DMS 273 (cell line): ENCODE data around the gene LYSET.
A peak's percentile ranks its signal among the peaks of the same experiment; 100 is the strongest.
"Not testable (repeated sequence)": the region's sequence is repeated elsewhere in the genome, so short reads cannot be mapped to it uniquely, and the experiment has no call there.

Source experiments
- DNase-seq: peaks from one replicate; lab custom pipeline; 2025; ENCODE audit not compliant: unreplicated experiment; lab: John Stamatoyannopoulos, UW

Gene LYSET

DNA sequence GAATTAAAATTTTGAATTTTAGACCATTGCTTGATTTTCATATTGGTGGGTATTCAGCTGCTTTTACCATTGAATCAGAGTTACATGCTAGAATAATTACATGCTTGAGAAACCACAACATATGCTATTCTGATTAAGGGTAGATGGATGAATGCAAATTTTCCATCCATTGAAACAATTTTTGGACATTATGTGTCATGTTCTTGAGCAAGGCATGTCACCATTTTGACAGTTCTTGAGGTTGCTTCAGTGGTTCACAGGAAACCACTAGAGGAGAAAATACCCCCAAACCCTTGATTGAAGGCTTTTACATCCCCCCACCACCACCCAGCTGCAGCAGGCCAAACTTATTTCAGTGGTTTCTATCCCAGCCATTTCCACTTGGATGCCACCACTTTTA lies 35.4 kb downstream of the LYSET start:
- DNase-seq, result no peak

GRCh38 chr14:93223565-93223964 lies 38.4 kb downstream of the LYSET start:
- no peak for DNase-seq

- no peak for DNase-seq
Observed at GRCh38 chr14:93228550-93228949, 43.4 kb downstream of the LYSET start.

DNA sequence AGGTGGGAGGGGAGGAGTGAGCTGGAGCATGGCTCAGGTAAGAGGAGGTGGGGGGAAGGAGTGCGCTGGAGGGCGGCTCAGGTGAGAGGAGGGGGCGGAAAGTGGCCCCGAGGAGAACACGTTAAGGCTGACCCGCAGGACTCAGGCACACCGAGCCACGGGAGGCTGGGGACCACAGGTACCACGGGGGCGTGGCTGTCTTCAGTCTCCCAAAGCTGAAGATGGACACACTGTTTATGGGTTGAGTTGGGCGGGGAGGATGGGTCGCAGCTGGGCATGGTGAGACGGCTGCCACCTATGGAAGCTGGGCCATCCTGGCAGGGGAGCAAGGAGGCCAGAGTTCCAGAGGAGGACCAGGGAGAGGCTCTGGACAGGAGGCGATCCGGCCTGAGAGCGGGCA lies 45.4 kb downstream of the LYSET start:
- DNase-seq, result no peak

DNA sequence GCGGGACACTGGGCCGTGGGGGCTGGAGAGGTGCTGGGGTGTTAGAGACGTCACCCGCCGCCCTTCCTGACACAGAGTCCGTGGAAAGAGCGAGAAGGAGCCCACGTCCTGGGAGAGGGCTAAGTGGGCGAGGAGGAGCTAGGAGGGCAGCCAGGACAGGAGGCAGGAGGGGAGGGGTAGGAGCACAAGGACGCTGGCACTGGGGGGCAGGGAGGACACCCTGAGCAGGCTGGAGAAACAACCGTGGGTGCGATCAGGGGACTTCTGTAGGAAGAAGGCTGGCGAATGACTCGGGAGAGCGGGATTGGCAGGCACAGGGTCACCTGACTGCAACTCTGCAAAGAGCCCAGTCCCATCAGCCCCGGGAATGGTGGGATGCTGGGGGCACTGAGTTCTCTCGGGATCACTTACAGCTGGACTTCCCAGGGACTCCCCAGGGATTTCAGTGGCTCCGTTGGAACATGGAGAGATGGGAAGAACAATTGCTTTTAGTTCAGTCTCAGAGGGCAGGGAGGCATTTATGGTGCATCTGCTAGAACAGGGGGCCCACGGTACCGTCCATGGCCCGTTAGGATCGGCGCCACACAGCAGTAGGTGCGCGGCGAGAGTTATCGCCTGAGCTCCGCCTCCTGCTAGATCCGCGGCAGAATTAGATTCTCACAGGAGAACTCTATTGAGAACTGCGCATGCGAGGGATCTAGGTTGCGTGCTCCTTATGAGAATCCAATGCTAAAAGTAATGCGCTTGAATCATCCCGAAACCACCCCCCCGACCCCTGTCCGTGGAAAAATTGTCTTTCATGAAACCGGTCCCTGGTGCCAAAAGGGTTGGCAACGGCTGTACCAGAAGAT lies 46.2 kb downstream of the LYSET start:
- no peak for DNase-seq

GRCh38 chr14:93232159-93232558 lies 47.0 kb downstream of the LYSET start:
- DNase-seq, result no peak

DNA sequence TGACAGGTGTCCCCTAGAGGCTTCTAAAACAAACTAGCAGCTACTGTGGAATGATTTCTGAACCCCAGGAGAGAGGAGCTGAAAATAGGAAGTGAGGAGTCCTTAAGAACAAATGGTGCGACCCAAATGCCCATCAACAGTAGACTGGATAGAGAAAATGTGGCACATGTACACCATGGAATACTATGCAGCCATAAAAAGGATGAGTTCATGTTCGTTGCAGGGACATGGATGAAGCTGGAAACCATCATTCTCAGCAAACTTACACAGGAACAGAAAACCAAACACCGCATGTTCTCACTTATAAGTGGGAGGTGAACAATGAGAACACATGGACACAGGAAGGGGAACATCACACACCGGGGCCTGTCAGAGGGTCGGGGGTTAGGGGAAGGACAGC lies 48.0 kb downstream of the LYSET start:
- not testable (repeated sequence) for DNase-seq

GRCh38 chr14:93234798-93235197 lies 49.7 kb downstream of the LYSET start:
- DNase-seq, result peak; percentile 26
